CD8-positive, alpha-beta memory T cell (primary cell): ENCODE results near the gene COX18. TPM values are rescaled to one million over a fixed set of nuclear protein-coding genes. Genes with fewer than 3 reads are reported as not detected.

ENCODE experiments used
- CTCF ChIA-PET: fragments of 350-600 bp; sonication (Branson Sonifier 250); formaldehyde crosslinking; loops from one replicate; lab custom pipeline; 2021; ENCODE audit warnings: antibody characterized with exemption; lab: Charles Lee
- POLR2A ChIA-PET: fragments of 350-600 bp; sonication (Branson Sonifier 250); formaldehyde crosslinking; loops from one replicate; lab custom pipeline; 2021; ENCODE audit warnings: antibody characterized with exemption; lab: Charles Lee
- DNase-seq, 5 donors: peaks; one replicate each; pipeline versions ENCODE4 v3.0.0 to v3.0.0-alpha.2; 2020 to 2022; ENCODE audit warnings: mixed read lengths in 1 of 5
- H3K27ac ChIP-seq: one replicate; pipeline ENCODE4 v1.7.0; 2013; ENCODE audit warnings: low read depth, mild to moderate bottlenecking, low read length, moderate library complexity
- H3K27me3 ChIP-seq: 2 replicates; pipeline ENCODE4 v1.7.0; 2013; ENCODE audit warnings: low read length, mild to moderate bottlenecking; ENCODE audit not compliant: insufficient read depth, poor library complexity, severe bottlenecking
- H3K36me3 ChIP-seq: 2 replicates; pipeline ENCODE4 v1.7.0; 2013; ENCODE audit warnings: mild to moderate bottlenecking, low read length, moderate library complexity; ENCODE audit not compliant: insufficient read depth
- H3K4me1 ChIP-seq: 2 replicates; pipeline ENCODE4 v1.7.0; 2013; ENCODE audit warnings: mild to moderate bottlenecking, low read length, moderate library complexity; ENCODE audit not compliant: insufficient read depth
- H3K4me3 ChIP-seq: 2 replicates; pipeline ENCODE4 v1.7.0; 2013; ENCODE audit warnings: mild to moderate bottlenecking, low read length
- H3K9me3 ChIP-seq: 2 replicates; pipeline ENCODE4 v1.7.0; 2013; ENCODE audit warnings: mild to moderate bottlenecking, low read length
- H3K27ac Mint-ChIP-seq, 8 donors: one replicate each; pipeline ENCODE4 v1.8.0; 2020 to 2021; ENCODE audit warnings: mixed read lengths in 8 of 8, mild to moderate bottlenecking in 6 of 8, inconsistent platforms in 3 of 8, moderate library complexity in 3 of 8
- H3K27me3 Mint-ChIP-seq, 2 donors: one replicate each; pipeline ENCODE4 v1.8.0; 2020 to 2021; ENCODE audit warnings: mixed read lengths in 2 of 2, mild to moderate bottlenecking in 1 of 2, moderate library complexity in 1 of 2
- H3K36me3 Mint-ChIP-seq, 3 donors: one replicate each; pipeline ENCODE4 v1.8.0; 2020 to 2021; ENCODE audit warnings: mixed read lengths in 3 of 3, inconsistent platforms in 1 of 3, mild to moderate bottlenecking in 1 of 3
- H3K4me1 Mint-ChIP-seq, 3 donors: one replicate each; pipeline ENCODE4 v1.8.0; 2020 to 2021; ENCODE audit warnings: mixed read lengths in 3 of 3, inconsistent platforms in 1 of 3, mild to moderate bottlenecking in 1 of 3
- H3K4me3 Mint-ChIP-seq, 7 donors: one replicate each; pipeline ENCODE4 v1.8.0; 2020 to 2021; ENCODE audit warnings: mixed read lengths in 7 of 7, mild to moderate bottlenecking in 6 of 7, moderate library complexity in 4 of 7, inconsistent platforms in 2 of 7
- H3K9me3 Mint-ChIP-seq, 5 donors: one replicate each; pipeline ENCODE4 v1.8.0; 2020 to 2022; ENCODE audit warnings: mixed read lengths in 5 of 5, mild to moderate bottlenecking in 3 of 5, moderate library complexity in 2 of 5, inconsistent platforms in 1 of 5
- polyA plus RNA-seq: library from polyadenylated mRNA; unstranded; fragments of 300-500 nt; fragmentation: Illumina TruSeq; gene quantifications from one replicate; pipeline ENCODE4 v1.2.3, GENCODE V29; 2021
- total RNA-seq, 2 experiments: library from RNA; stranded (reverse); gene quantifications; one replicate each; pipeline ENCODE4 v1.2.3, GENCODE V29; 2021

COX18 gene
- total and polyA plus RNA-seq, 3 experiments from 2014 or later: 6.7 to 27.6 (median 26.4) TPM

- ChIA-PET POLR2A (no interaction called here), CTCF (no interaction called here)
- H3K36me3 ChIP-seq: peaks cover 8% of the 10 kb centered on the region
- Mint-ChIP-seq H3K36me3 (peaks cover 7 to 44% (median 14%) of the 10 kb centered on the region in 3 donors), H3K9me3 (no peaks in the 10 kb centered on the region), H3K4me1 (no peaks in the 10 kb centered on the region), H3K27me3 (no peaks in the 10 kb centered on the region), H3K27ac (no peak overlapping the region), H3K4me3 (no peak overlapping the region)
- H3K27ac ChIP-seq: no peak overlapping the region
- DNase-seq: no peak
- H3K9me3 ChIP-seq: no peaks in the 10 kb centered on the region
- H3K4me1 ChIP-seq: no peaks in the 10 kb centered on the region
- no peaks in the 10 kb centered on the region for H3K27me3 ChIP-seq
- no peak overlapping the region for H3K4me3 ChIP-seq
These were observed 16.4 kb downstream of the COX18 start for GRCh38 chr4:73053076-73053475.

- Histone ChIP-seq H3K4me3 (no peak overlapping the region), H3K36me3 (peaks cover 7% of the 10 kb centered on the region), H3K27me3 (no peaks in the 10 kb centered on the region), H3K9me3 (no peaks in the 10 kb centered on the region), H3K4me1 (no peaks in the 10 kb centered on the region), H3K27ac (no peak overlapping the region)
- Mint-ChIP-seq H3K27me3 (peaks cover 0 to 2% of the 10 kb centered on the region in 2 donors), H3K36me3 (peaks cover 7 to 37% (median 12%) of the 10 kb centered on the region in 3 donors), H3K4me3 (no peak overlapping the region), H3K27ac (no peak overlapping the region), H3K9me3 (no peaks in the 10 kb centered on the region), H3K4me1 (no peaks in the 10 kb centered on the region)
- DNase-seq: no peak
- ChIA-PET CTCF (no interaction called here), POLR2A (interaction anchor here (0.6 kb wide), 1 partner anchor 27 kb away, joined by 5 read pairs; no protein-coding TSS in a partner anchor)
These were observed 17.9 kb downstream of the COX18 start for GRCh38 chr4:73051625-73052024.

GRCh38 chr4:73045879-73046278 lies 23.6 kb downstream of the COX18 start:
- Histone ChIP-seq H3K27me3 (no peaks in the 10 kb centered on the region), H3K9me3 (no peaks in the 10 kb centered on the region), H3K4me1 (no peaks in the 10 kb centered on the region), H3K36me3 (no peaks in the 10 kb centered on the region), H3K27ac (no peak overlapping the region), H3K4me3 (no peak overlapping the region)
- CTCF ChIA-PET: no interaction called here
- no peak overlapping the region for H3K27ac Mint-ChIP-seq
- H3K9me3 Mint-ChIP-seq: no peaks in the 10 kb centered on the region
- POLR2A ChIA-PET: no interaction called here
- no peak for DNase-seq
- no peaks in the 10 kb centered on the region for H3K4me1 Mint-ChIP-seq
- H3K27me3 Mint-ChIP-seq: peaks cover 2 to 5% of the 10 kb centered on the region in 2 donors
- H3K36me3 Mint-ChIP-seq: peaks cover 0 to 3% (median 0%) of the 10 kb centered on the region in 3 donors
- no peak overlapping the region for H3K4me3 Mint-ChIP-seq

GRCh38 chr4:73037057-73037456 lies 32.5 kb downstream of the COX18 start:
- Histone ChIP-seq H3K9me3 (no peaks in the 10 kb centered on the region), H3K4me1 (no peaks in the 10 kb centered on the region), H3K36me3 (no peaks in the 10 kb centered on the region), H3K27ac (no peak overlapping the region), H3K4me3 (no peak overlapping the region), H3K27me3 (no peaks in the 10 kb centered on the region)
- Mint-ChIP-seq H3K36me3 (no peaks in the 10 kb centered on the region), H3K27ac (no peak overlapping the region), H3K4me1 (peaks cover 2 to 9% (median 6%) of the 10 kb centered on the region in 3 donors), H3K9me3 (peaks cover 0 to 3% (median 0%) of the 10 kb centered on the region in 5 donors), H3K4me3 (no peak overlapping the region), H3K27me3 (peaks cover 6 to 9% of the 10 kb centered on the region in 2 donors)
- ChIA-PET CTCF (no interaction called here), POLR2A (no interaction called here)
- no peak for DNase-seq

- H3K4me1 ChIP-seq: no peaks in the 10 kb centered on the region
- Mint-ChIP-seq H3K9me3 (peaks cover 0 to 3% (median 0%) of the 10 kb centered on the region in 5 donors), H3K4me1 (peaks cover 2 to 9% (median 6%) of the 10 kb centered on the region in 3 donors), H3K27me3 (peaks cover 6 to 7% of the 10 kb centered on the region in 2 donors), H3K4me3 (no peak overlapping the region), H3K27ac (no peak overlapping the region), H3K36me3 (no peaks in the 10 kb centered on the region)
- H3K9me3 ChIP-seq: no peaks in the 10 kb centered on the region
- no peaks in the 10 kb centered on the region for H3K36me3 ChIP-seq
- CTCF ChIA-PET: interaction anchor here (1.3 kb wide), 1 partner anchor 14 kb away, joined by 4 read pairs; no protein-coding TSS in a partner anchor
- no peak overlapping the region for H3K4me3 ChIP-seq
- H3K27me3 ChIP-seq: no peaks in the 10 kb centered on the region
- POLR2A ChIA-PET: no interaction called here
- no peak overlapping the region for H3K27ac ChIP-seq
- no peak for DNase-seq
These were observed 33.4 kb downstream of the COX18 start for GRCh38 chr4:73036123-73036522.

- H3K27ac ChIP-seq: no peak overlapping the region
- no peaks in the 10 kb centered on the region for H3K36me3 ChIP-seq
- Mint-ChIP-seq H3K36me3 (no peaks in the 10 kb centered on the region), H3K27me3 (peaks cover 4 to 6% of the 10 kb centered on the region in 2 donors), H3K4me1 (peaks cover 2 to 9% (median 6%) of the 10 kb centered on the region in 3 donors), H3K27ac (no peak overlapping the region), H3K9me3 (peaks cover 0 to 3% (median 0%) of the 10 kb centered on the region in 5 donors), H3K4me3 (no peak overlapping the region)
- no peaks in the 10 kb centered on the region for H3K27me3 ChIP-seq
- no peak for DNase-seq
- H3K4me1 ChIP-seq: no peaks in the 10 kb centered on the region
- H3K4me3 ChIP-seq: no peak overlapping the region
- H3K9me3 ChIP-seq: no peaks in the 10 kb centered on the region
- CTCF ChIA-PET: no interaction called here
- POLR2A ChIA-PET: no interaction called here
These were observed 34.6 kb downstream of the COX18 start for GRCh38 chr4:73034896-73035295.

- ChIA-PET POLR2A (no interaction called here), CTCF (no interaction called here)
- H3K27ac Mint-ChIP-seq: no peak overlapping the region
- H3K4me3 Mint-ChIP-seq: no peak overlapping the region
- Histone ChIP-seq H3K4me1 (no peaks in the 10 kb centered on the region), H3K36me3 (no peaks in the 10 kb centered on the region), H3K27ac (no peak overlapping the region), H3K4me3 (no peak overlapping the region), H3K27me3 (no peaks in the 10 kb centered on the region), H3K9me3 (no peaks in the 10 kb centered on the region)
- no peaks in the 10 kb centered on the region for H3K36me3 Mint-ChIP-seq
- no peaks in the 10 kb centered on the region for H3K4me1 Mint-ChIP-seq
- no peaks in the 10 kb centered on the region for H3K9me3 Mint-ChIP-seq
- H3K27me3 Mint-ChIP-seq: peaks cover 3 to 4% of the 10 kb centered on the region in 2 donors
- no peak for DNase-seq
These were observed 40.9 kb downstream of the COX18 start for GRCh38 chr4:73028621-73029020.

- DNase-seq: no peak
- ChIA-PET CTCF (no interaction called here), POLR2A (no interaction called here)
- Mint-ChIP-seq H3K27me3 (peaks cover 8 to 19% of the 10 kb centered on the region in 2 donors), H3K4me3 (no peak overlapping the region), H3K27ac (no peak overlapping the region), H3K36me3 (no peaks in the 10 kb centered on the region), H3K4me1 (no peaks in the 10 kb centered on the region), H3K9me3 (no peaks in the 10 kb centered on the region)
- H3K4me3 ChIP-seq: no peak overlapping the region
- H3K36me3 ChIP-seq: no peaks in the 10 kb centered on the region
- H3K9me3 ChIP-seq: no peaks in the 10 kb centered on the region
- H3K27ac ChIP-seq: no peak overlapping the region
- no peaks in the 10 kb centered on the region for H3K27me3 ChIP-seq
- no peaks in the 10 kb centered on the region for H3K4me1 ChIP-seq
These were observed 47.9 kb downstream of the COX18 start for GRCh38 chr4:73021634-73022033.
